Keratinocyte (primary cell): ENCODE data around the gene ABCC3. TPM values are rescaled to one million over a fixed set of nuclear protein-coding genes. Genes with fewer than 3 reads are reported as not detected.

ENCODE experiments used
- DNase-seq: peaks from one replicate; pipeline ENCODE4 v3.0.0-alpha.2; 2011; ENCODE audit warnings: low read depth, missing footprints, low spot score
- FAIRE-seq: peaks from 2 replicates; lab custom pipeline; 2011; peaks lifted over from hg19 to GRCh38; lab: Jason Lieb, UNC
- H2AFZ ChIP-seq: 2 replicates; pipeline ENCODE4 v1.6.0; 2012; ENCODE audit warnings: low read length, control low read depth, inconsistent platforms; ENCODE audit not compliant: control insufficient read depth
- H3K27ac ChIP-seq: 2 replicates; pipeline ENCODE4 v1.5.1; 2011; ENCODE audit warnings: low read length; ENCODE audit not compliant: control insufficient read depth, insufficient read depth
- H3K27me3 ChIP-seq: 3 replicates; pipeline ENCODE4 v1.6.0; 2011; ENCODE audit warnings: low read length; ENCODE audit not compliant: control insufficient read depth, insufficient read depth; ENCODE audit errors: extremely low read depth
- H3K36me3 ChIP-seq, 2 experiments: 2 replicates in 1 of 2; 3 replicates in 1 of 2; pipeline ENCODE4 v1.5.1; 2011; ENCODE audit warnings: low read length in 2 of 2, mild to moderate bottlenecking in 1 of 2; ENCODE audit not compliant: control insufficient read depth in 2 of 2, insufficient read depth in 2 of 2; ENCODE audit errors: extremely low read depth in 1 of 2
- H3K4me1 ChIP-seq: 3 replicates; pipeline ENCODE4 v1.5.1; 2011; ENCODE audit warnings: low read length; ENCODE audit not compliant: control insufficient read depth, insufficient read depth; ENCODE audit errors: extremely low read depth
- H3K4me2 ChIP-seq: 3 replicates; pipeline ENCODE4 v1.6.0; 2011; ENCODE audit warnings: low read depth, low read length; ENCODE audit not compliant: control insufficient read depth, insufficient read depth; ENCODE audit errors: extremely low read depth
- H3K4me3 ChIP-seq, 3 experiments: fragments of 200-600 bp in 1 of 3; sonication (generic) in 1 of 3; 2 replicates in 2 of 3; 3 replicates in 1 of 3; pipeline ENCODE4 v1.5.1; 2011 to 2016; ENCODE audit warnings: low read length in 3 of 3, mild to moderate bottlenecking in 3 of 3, control low read depth in 2 of 3, inconsistent platforms in 1 of 3, low read depth in 1 of 3, mixed read lengths in 1 of 3, mixed run types in 1 of 3, moderate library complexity in 1 of 3; ENCODE audit not compliant: control insufficient read depth in 2 of 3, insufficient read depth in 2 of 3; ENCODE audit errors: extremely low read depth in 1 of 3
- H3K79me2 ChIP-seq: 2 replicates; pipeline ENCODE4 v1.6.0; 2012; ENCODE audit warnings: low read length; ENCODE audit not compliant: control insufficient read depth, insufficient read depth
- H3K9ac ChIP-seq: 3 replicates; pipeline ENCODE4 v1.6.0; 2011; ENCODE audit warnings: low read length; ENCODE audit not compliant: control insufficient read depth, insufficient read depth; ENCODE audit errors: extremely low read depth
- H3K9me1 ChIP-seq: 3 replicates; pipeline ENCODE4 v1.6.0; 2011; ENCODE audit warnings: low read length; ENCODE audit not compliant: control insufficient read depth, insufficient read depth; ENCODE audit errors: extremely low read depth
- H3K9me3 ChIP-seq: 2 replicates; pipeline ENCODE4 v1.5.1; 2012; ENCODE audit warnings: low read depth, low read length; ENCODE audit not compliant: control insufficient read depth
- H4K20me1 ChIP-seq: 3 replicates; pipeline ENCODE4 v1.6.0; 2011; ENCODE audit warnings: low read length; ENCODE audit not compliant: control insufficient read depth, insufficient read depth; ENCODE audit errors: extremely low read depth
- CTCF ChIP-seq, 3 experiments: IDR thresholded peaks in 1 of 3; conservative IDR thresholded peaks in 1 of 3; optimal IDR thresholded peaks in 1 of 3; 2 replicates in 2 of 3; 3 replicates in 1 of 3; pipeline versions ENCODE3 to v1.5.1; 2011; ENCODE audit warnings: low read length in 3 of 3, mild to moderate bottlenecking in 3 of 3, moderate library complexity in 2 of 3, control low read depth in 1 of 3, inconsistent platforms in 1 of 3; ENCODE audit not compliant: insufficient read depth in 2 of 3; ENCODE audit errors: extremely low read depth in 1 of 3
- EZH2 ChIP-seq: IDR thresholded peaks from one replicate; pipeline ENCODE4 v1.6.1; 2012; ENCODE audit warnings: inconsistent platforms, mild to moderate bottlenecking, low read length, moderate library complexity
- dilution Hi-C: fragments of 300-500 bp; cut with MboI; formaldehyde crosslinking; loops from one replicate; pipeline ENCODE4 v1.7.0; 2020; ENCODE audit warnings: low sequenced_read_pairs; ENCODE audit not compliant: extremely low pct_ligation_motif_present
- polyA plus RNA-seq, 5 experiments: library from polyadenylated mRNA; depleted of rRNA in 3 of 5; stranded (reverse) in 3 of 5; stranded (forward) in 1 of 5; unstranded in 1 of 5; fragments of >200 nt; gene quantifications; 1 replicate in 1 of 5; 2 replicates in 3 of 5; 3 replicates in 1 of 5; pipeline versions ENCODE4 v1.2.1 to v1.2.3, GENCODE V29; 2011 to 2012; ENCODE audit warnings: missing spikeins in 2 of 5, low read depth in 1 of 5, low replicate concordance in 1 of 5

ABCC3 gene
- polyA plus RNA-seq, 1 donor (not counting 4 experiments of a cell fraction or from before 2014, with no cell fraction given) = 41.7 TPM

GRCh38 chr17:50712641-50713040, 78.0 kb downstream of the ABCC3 start:
- peaks cover 12% of the 10 kb centered on the region for H3K4me1 ChIP-seq
- no peak overlapping the region for H3K27ac ChIP-seq
- no peak overlapping the region for H2AFZ ChIP-seq
- no peaks in the 10 kb centered on the region for H3K27me3 ChIP-seq
- H3K9me1 ChIP-seq = no peaks in the 10 kb centered on the region
- FAIRE-seq (no peak), DNase-seq (no peak)
- no peaks in the 10 kb centered on the region for H3K9me3 ChIP-seq
- H3K36me3 ChIP-seq = no peaks in the 10 kb centered on the region
- TF ChIP-seq EZH2 (no peak), CTCF (optimal IDR thresholded peaks at IDR 0.05 in 1 of 3, IDR thresholded peaks at IDR 0.05 in 1 of 3, conservative IDR thresholded peaks at IDR 0.05 in 1 of 3; ENCODE audit: extremely low read depth in 1 of 3, insufficient read depth in 2 of 3, low read length in 3 of 3) (no peak)
- H3K9ac ChIP-seq = no peak overlapping the region
- peaks cover 4% of the 10 kb centered on the region for H3K79me2 ChIP-seq
- H3K4me3 ChIP-seq = no peak overlapping the region
- no peak overlapping the region for H3K4me2 ChIP-seq
- dilution Hi-C loops = no loop called here
- no peaks in the 10 kb centered on the region for H4K20me1 ChIP-seq

GRCh38 chr17:50715471-50715870, 80.8 kb downstream of the ABCC3 start:
- H3K27me3 ChIP-seq = no peaks in the 10 kb centered on the region
- no peaks in the 10 kb centered on the region for H3K9me1 ChIP-seq
- H3K36me3 ChIP-seq = no peaks in the 10 kb centered on the region
- no peaks in the 10 kb centered on the region for H3K9me3 ChIP-seq
- H3K4me1 ChIP-seq = no peaks in the 10 kb centered on the region
- no peak overlapping the region for H3K4me2 ChIP-seq
- no peak for TF ChIP-seq EZH2
- TF ChIP-seq CTCF (optimal IDR thresholded peaks at IDR 0.05 in 1 of 3, IDR thresholded peaks at IDR 0.05 in 1 of 3, conservative IDR thresholded peaks at IDR 0.05 in 1 of 3; ENCODE audit: extremely low read depth in 1 of 3, insufficient read depth in 2 of 3, low read length in 3 of 3) = no peak
- no peak overlapping the region for H3K4me3 ChIP-seq
- DNase-seq (no peak), FAIRE-seq (no peak)
- H3K9ac ChIP-seq = no peak overlapping the region
- H4K20me1 ChIP-seq = peaks cover under 1% of the 10 kb centered on the region
- peaks cover 11% of the 10 kb centered on the region for H3K79me2 ChIP-seq
- H3K27ac ChIP-seq = no peak overlapping the region
- no peak overlapping the region for H2AFZ ChIP-seq
- dilution Hi-C loops = no loop called here
